Measurements from ENCODE around the gene ATP6V0A4. TPM values are rescaled to one million over a fixed set of nuclear protein-coding genes. Genes with fewer than 3 reads are reported as not detected.

Gene ATP6V0A4
- total and polyA plus RNA-seq, 2 donors (not counting 1 experiment from before 2014, with no cell fraction given) = not detected

DNA sequence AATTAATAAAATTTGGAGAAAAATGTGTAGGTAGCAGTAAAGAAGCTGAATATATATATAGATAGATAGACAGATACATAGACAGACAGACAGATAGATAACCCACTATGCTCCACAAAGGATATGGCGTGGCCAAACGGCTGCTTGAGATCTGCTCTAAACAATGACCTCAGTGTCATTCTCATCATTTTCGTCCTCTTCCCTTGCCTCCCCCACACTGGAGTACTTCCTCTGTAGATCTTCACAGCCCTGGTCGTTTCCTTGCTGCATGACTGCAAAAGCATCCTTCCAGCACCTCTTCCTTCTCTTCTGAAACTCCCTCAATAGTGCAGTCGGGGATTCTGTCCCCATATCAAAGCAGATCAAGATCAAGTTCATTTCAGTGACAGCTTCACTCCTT lies 35.6 kb upstream of the ATP6V0A4 start:
- TF ChIP-seq, protein P1, sequence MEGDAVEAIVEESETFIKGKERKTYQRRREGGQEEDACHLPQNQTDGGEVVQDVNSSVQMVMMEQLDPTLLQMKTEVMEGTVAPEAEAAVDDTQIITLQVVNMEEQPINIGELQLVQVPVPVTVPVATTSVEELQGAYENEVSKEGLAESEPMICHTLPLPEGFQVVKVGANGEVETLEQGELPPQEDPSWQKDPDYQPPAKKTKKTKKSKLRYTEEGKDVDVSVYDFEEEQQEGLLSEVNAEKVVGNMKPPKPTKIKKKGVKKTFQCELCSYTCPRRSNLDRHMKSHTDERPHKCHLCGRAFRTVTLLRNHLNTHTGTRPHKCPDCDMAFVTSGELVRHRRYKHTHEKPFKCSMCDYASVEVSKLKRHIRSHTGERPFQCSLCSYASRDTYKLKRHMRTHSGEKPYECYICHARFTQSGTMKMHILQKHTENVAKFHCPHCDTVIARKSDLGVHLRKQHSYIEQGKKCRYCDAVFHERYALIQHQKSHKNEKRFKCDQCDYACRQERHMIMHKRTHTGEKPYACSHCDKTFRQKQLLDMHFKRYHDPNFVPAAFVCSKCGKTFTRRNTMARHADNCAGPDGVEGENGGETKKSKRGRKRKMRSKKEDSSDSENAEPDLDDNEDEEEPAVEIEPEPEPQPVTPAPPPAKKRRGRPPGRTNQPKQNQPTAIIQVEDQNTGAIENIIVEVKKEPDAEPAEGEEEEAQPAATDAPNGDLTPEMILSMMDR (IDR thresholded peaks at IDR 0.05) = no peak
- no peak for TF ChIP-seq EZH2 (IDR thresholded peaks at IDR 0.05; ENCODE audit: borderline replicate concordance, insufficient read depth, low read depth, low read length, poor library complexity, severe bottlenecking)
- H3K27ac ChIP-seq (ENCODE audit: low read length in 2 of 2) = no peak overlapping the region
- no peaks in the 10 kb centered on the region for H3K27me3 ChIP-seq (replicated peaks in 1 of 4; ENCODE audit: control extremely low read depth in 1 of 4, control insufficient read depth in 3 of 4, insufficient read depth in 4 of 4, low read length in 3 of 4)
- WGBS (ENCODE audit: insufficient coverage) = 71% methylated on average over 5 of the region's 5 CpGs
- no peak overlapping the region for H3K9ac ChIP-seq (ENCODE audit: low read length)
- ATAC-seq (ENCODE audit: low read depth) (no peak), DNase-seq (no peak)
- peaks cover 0 to 3% (median 0%) of the 10 kb centered on the region in 3 donors for H3K9me3 ChIP-seq (ENCODE audit: control extremely low read depth in 1 of 3, control insufficient read depth in 2 of 3, insufficient read depth in 1 of 3, low read length in 2 of 3)
- no peaks in the 10 kb centered on the region for H3K4me1 ChIP-seq (ENCODE audit: control insufficient read depth in 2 of 2, insufficient read depth in 2 of 2, low read length in 2 of 2)
- no peak overlapping the region for H3K4me2 ChIP-seq (replicated peaks; ENCODE audit: low read depth, low read length, poor library complexity, severe bottlenecking)
- H3K4me3 ChIP-seq (ENCODE audit: control extremely low read depth in 1 of 5, extremely low read depth in 1 of 5, insufficient read depth in 1 of 5, low read depth in 2 of 5, low read length in 4 of 5) = no peak overlapping the region
- H3K9me3 Mint-ChIP-seq (ENCODE audit: insufficient read depth) = no peaks in the 10 kb centered on the region
- H2AFZ ChIP-seq (ENCODE audit: insufficient read depth, low read depth, low read length, poor library complexity, severe bottlenecking) = no peak overlapping the region
- no peaks in the 10 kb centered on the region for H3K79me2 ChIP-seq (ENCODE audit: control insufficient read depth, insufficient read depth, low read length)
- H3K4me3 Mint-ChIP-seq = no peak overlapping the region
- H3K27me3 Mint-ChIP-seq = peaks cover 18% of the 10 kb centered on the region
- no peaks in the 10 kb centered on the region for H3K4me1 Mint-ChIP-seq
- no peak overlapping the region for H3K27ac Mint-ChIP-seq
- CTCF ChIA-PET = no interaction called here
- intact Hi-C loops (cut with micrococcal nuclease) = no loop called here
- POLR2A ChIA-PET = no interaction called here
- no peaks in the 10 kb centered on the region for H3K36me3 ChIP-seq (replicated peaks in 1 of 2; ENCODE audit: control extremely low read depth in 1 of 2, control insufficient read depth in 1 of 2, extremely low read depth in 1 of 2, insufficient read depth in 2 of 2, low read length in 1 of 2)
- no peaks in the 10 kb centered on the region for H4K20me1 ChIP-seq (ENCODE audit: control insufficient read depth, insufficient read depth, low read length, poor library complexity, severe bottlenecking)

DNA sequence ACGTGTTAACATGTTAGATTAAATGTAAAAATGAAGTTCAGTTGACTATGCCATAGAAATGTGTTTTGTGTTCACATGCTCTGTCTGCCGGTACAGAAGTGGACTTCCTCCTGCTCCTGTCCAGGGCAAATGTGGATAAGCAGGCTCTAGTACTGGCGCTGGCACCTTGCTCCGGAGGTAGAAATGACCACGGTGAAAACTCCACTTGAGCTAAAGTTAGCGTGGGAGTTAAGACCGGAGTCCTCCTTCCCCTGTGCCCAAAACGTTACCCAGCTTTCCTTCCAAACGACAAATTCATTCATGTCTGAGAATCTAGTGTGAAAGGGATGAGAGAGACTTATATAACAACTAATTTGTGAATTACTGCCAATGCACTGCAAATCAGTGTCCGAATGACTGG lies 35.0 kb upstream of the ATP6V0A4 start:
- Histone ChIP-seq H2AFZ (ENCODE audit: insufficient read depth, low read depth, low read length, poor library complexity, severe bottlenecking) (no peak overlapping the region), H3K27ac (ENCODE audit: low read length in 2 of 2) (no peak overlapping the region), H3K4me1 (ENCODE audit: control insufficient read depth in 2 of 2, insufficient read depth in 2 of 2, low read length in 2 of 2) (no peaks in the 10 kb centered on the region), H3K9me3 (ENCODE audit: control extremely low read depth in 1 of 3, control insufficient read depth in 2 of 3, insufficient read depth in 1 of 3, low read length in 2 of 3) (peaks cover 0 to 3% (median 0%) of the 10 kb centered on the region in 3 donors), H3K36me3 (replicated peaks in 1 of 2; ENCODE audit: control extremely low read depth in 1 of 2, control insufficient read depth in 1 of 2, extremely low read depth in 1 of 2, insufficient read depth in 2 of 2, low read length in 1 of 2) (no peaks in the 10 kb centered on the region), H4K20me1 (ENCODE audit: control insufficient read depth, insufficient read depth, low read length, poor library complexity, severe bottlenecking) (no peaks in the 10 kb centered on the region), H3K79me2 (ENCODE audit: control insufficient read depth, insufficient read depth, low read length) (no peaks in the 10 kb centered on the region), H3K27me3 (replicated peaks in 1 of 4; ENCODE audit: control extremely low read depth in 1 of 4, control insufficient read depth in 3 of 4, insufficient read depth in 4 of 4, low read length in 3 of 4) (no peaks in the 10 kb centered on the region), H3K4me3 (ENCODE audit: control extremely low read depth in 1 of 5, extremely low read depth in 1 of 5, insufficient read depth in 1 of 5, low read depth in 2 of 5, low read length in 4 of 5) (no peak overlapping the region), H3K9ac (ENCODE audit: low read length) (no peak overlapping the region), H3K4me2 (replicated peaks; ENCODE audit: low read depth, low read length, poor library complexity, severe bottlenecking) (no peak overlapping the region)
- H3K4me3 Mint-ChIP-seq = no peak overlapping the region
- CTCF ChIA-PET = no interaction called here
- H3K27me3 Mint-ChIP-seq = peaks cover 18% of the 10 kb centered on the region
- intact Hi-C loops (cut with micrococcal nuclease) = no loop called here
- POLR2A ChIA-PET = no interaction called here
- no peak for DNase-seq
- WGBS (ENCODE audit: insufficient coverage) = 98% methylated on average over 8 of the region's 10 CpGs
- TF ChIP-seq EZH2 (IDR thresholded peaks at IDR 0.05; ENCODE audit: borderline replicate concordance, insufficient read depth, low read depth, low read length, poor library complexity, severe bottlenecking) = no peak
- TF ChIP-seq, protein P1 (IDR thresholded peaks at IDR 0.05) = no peak
- H3K9me3 Mint-ChIP-seq (ENCODE audit: insufficient read depth) = no peaks in the 10 kb centered on the region
- H3K4me1 Mint-ChIP-seq = no peaks in the 10 kb centered on the region
- H3K27ac Mint-ChIP-seq = no peak overlapping the region
- ATAC-seq (ENCODE audit: low read depth) = no peak

All from B cell (primary cell).